Mesenchymal stem cell (in vitro differentiated cells and primary cell): ENCODE measurements around the gene GRM5.

ENCODE experiments used
- DNase-seq: peaks from one replicate; pipeline ENCODE4 v3.0.0-alpha.2; 2013
- H2AFZ ChIP-seq: one replicate; pipeline ENCODE4 v1.6.1; 2013; ENCODE audit warnings: low read depth, mild to moderate bottlenecking, control low read depth, inconsistent platforms, low read length, moderate library complexity
- H2AK5ac ChIP-seq: 2 replicates; pipeline ENCODE4 v1.6.1; 2013; ENCODE audit warnings: low read length, moderate library complexity, mild to moderate bottlenecking, inconsistent platforms; ENCODE audit not compliant: severe bottlenecking
- H2BK120ac ChIP-seq: one replicate; pipeline ENCODE4 v1.6.1; 2013; ENCODE audit warnings: low read depth, mild to moderate bottlenecking, inconsistent platforms, low read length, moderate library complexity
- H2BK12ac ChIP-seq, 2 experiments: one replicate each; pipeline ENCODE4 v1.6.1; 2013; ENCODE audit warnings: inconsistent platforms in 2 of 2, low read length in 2 of 2, mild to moderate bottlenecking in 2 of 2, moderate library complexity in 2 of 2, control low read depth in 1 of 2
- H2BK15ac ChIP-seq: one replicate; pipeline ENCODE4 v1.6.1; 2013; ENCODE audit warnings: mild to moderate bottlenecking, low read depth, inconsistent platforms; ENCODE audit not compliant: poor library complexity, severe bottlenecking
- H2BK5ac ChIP-seq: 2 replicates; pipeline ENCODE4 v1.6.1; 2013; ENCODE audit warnings: low read depth, mild to moderate bottlenecking, low read length, control low read depth, inconsistent platforms; ENCODE audit not compliant: poor library complexity, severe bottlenecking
- H3K14ac ChIP-seq, 2 experiments: one replicate each; pipeline ENCODE4 v1.6.1; 2013; ENCODE audit warnings: inconsistent platforms in 2 of 2, low read length in 2 of 2, control low read depth in 1 of 2, mild to moderate bottlenecking in 1 of 2, moderate library complexity in 1 of 2
- H3K18ac ChIP-seq, 2 experiments: one replicate each; pipeline ENCODE4 v1.6.1; 2013; ENCODE audit warnings: inconsistent platforms in 2 of 2, low read length in 2 of 2, control low read depth in 1 of 2, low read depth in 1 of 2, mild to moderate bottlenecking in 1 of 2
- H3K23ac ChIP-seq, 2 experiments: one replicate each; pipeline ENCODE4 v1.6.1; 2013; ENCODE audit warnings: inconsistent platforms in 2 of 2, low read length in 2 of 2, mild to moderate bottlenecking in 2 of 2, moderate library complexity in 2 of 2, control low read depth in 1 of 2
- H3K27ac ChIP-seq: 2 replicates; pipeline ENCODE4 v1.5.1; 2013; ENCODE audit warnings: mild to moderate bottlenecking, moderate library complexity, low read length, control low read depth, inconsistent platforms; ENCODE audit not compliant: poor library complexity, severe bottlenecking
- H3K27me3 ChIP-seq, 2 experiments: 2 replicates each; pipeline versions ENCODE4 v1.6.1 to v1.7.0; 2013; ENCODE audit warnings: low read length in 2 of 2, mild to moderate bottlenecking in 2 of 2, moderate library complexity in 2 of 2, control low read depth in 1 of 2, inconsistent platforms in 1 of 2; ENCODE audit not compliant: control insufficient read depth in 1 of 2, insufficient read depth in 1 of 2
- H3K36me3 ChIP-seq, 2 experiments: 2 replicates each; pipeline versions ENCODE4 v1.6.1 to v1.7.0; 2013; ENCODE audit warnings: low read length in 2 of 2, control low read depth in 1 of 2, inconsistent platforms in 1 of 2, low read depth in 1 of 2, mild to moderate bottlenecking in 1 of 2; ENCODE audit not compliant: insufficient read depth in 2 of 2, control insufficient read depth in 1 of 2
- H3K4ac ChIP-seq, 2 experiments: one replicate each; pipeline ENCODE4 v1.6.1; 2013; ENCODE audit warnings: inconsistent platforms in 2 of 2, low read length in 2 of 2, mild to moderate bottlenecking in 2 of 2, moderate library complexity in 2 of 2, control low read depth in 1 of 2, low read depth in 1 of 2
- H3K4me1 ChIP-seq: 2 replicates; pipeline ENCODE4 v1.6.1; 2013; ENCODE audit warnings: low read depth, low read length, control low read depth; ENCODE audit not compliant: control insufficient read depth, insufficient read depth
- H3K4me2 ChIP-seq: 2 replicates; pipeline ENCODE4 v1.6.1; 2013; ENCODE audit warnings: low read length, mild to moderate bottlenecking, inconsistent platforms; ENCODE audit not compliant: poor library complexity, severe bottlenecking
- H3K4me3 ChIP-seq, 2 experiments: 2 replicates each; pipeline versions ENCODE4 v1.5.1 to v1.7.0; 2013; ENCODE audit warnings: low read length in 2 of 2, mild to moderate bottlenecking in 2 of 2, control low read depth in 1 of 2, low read depth in 1 of 2; ENCODE audit not compliant: insufficient read depth in 1 of 2
- H3K79me1 ChIP-seq: replicated peaks from 2 replicates; pipeline ENCODE4 v1.6.1; 2013; ENCODE audit warnings: mild to moderate bottlenecking, control low read depth, low read length, inconsistent platforms; ENCODE audit not compliant: poor library complexity, severe bottlenecking
- H3K9ac ChIP-seq: 2 replicates; pipeline ENCODE4 v1.7.0; 2013; ENCODE audit warnings: mild to moderate bottlenecking, low read length, moderate library complexity
- H3K9me3 ChIP-seq: 2 replicates; pipeline ENCODE4 v1.7.0; 2013; ENCODE audit warnings: mild to moderate bottlenecking, low read length; ENCODE audit not compliant: control insufficient read depth
- H4K8ac ChIP-seq: one replicate; pipeline ENCODE4 v1.6.1; 2013; ENCODE audit warnings: inconsistent platforms, mild to moderate bottlenecking, low read length, moderate library complexity
- H4K91ac ChIP-seq: one replicate; pipeline ENCODE4 v1.6.1; 2013; ENCODE audit warnings: mild to moderate bottlenecking, low read length, inconsistent platforms
- WGBS: methylation state at CpG from one replicate; pipeline ENCODE4 v1.1.7; 2013; ENCODE audit warnings: mixed read lengths; 5-methylcytosine and 5-hydroxymethylcytosine counted together

Gene GRM5

GRCh38 chr11:88590361-88590760 is 475.4 kb downstream of the GRM5 start:
- H4K91ac ChIP-seq, result no peak overlapping the region
- DNase-seq, result no peak
- H3K36me3 ChIP-seq, result no peaks in the 10 kb centered on the region
- H3K23ac ChIP-seq, result no peak overlapping the region
- H2BK15ac ChIP-seq, result no peak overlapping the region
- no peak overlapping the region for H3K4me2 ChIP-seq
- no peak overlapping the region for H2BK12ac ChIP-seq
- no peak overlapping the region for H3K4ac ChIP-seq
- H2AK5ac ChIP-seq, result no peak overlapping the region
- no peak overlapping the region for H3K4me3 ChIP-seq
- H3K79me1 ChIP-seq, result no peaks in the 10 kb centered on the region
- H3K4me1 ChIP-seq, result no peaks in the 10 kb centered on the region
- H2BK120ac ChIP-seq, result no peak overlapping the region
- no peak overlapping the region for H3K27ac ChIP-seq
- no peak overlapping the region for H2BK5ac ChIP-seq
- no peak overlapping the region for H3K9ac ChIP-seq
- H3K9me3 ChIP-seq, result no peaks in the 10 kb centered on the region
- H3K27me3 ChIP-seq, result no peaks in the 10 kb centered on the region
- H2AFZ ChIP-seq, result no peak overlapping the region
- H4K8ac ChIP-seq, result no peak overlapping the region
- H3K18ac ChIP-seq, result no peak overlapping the region
- no peak overlapping the region for H3K14ac ChIP-seq
- WGBS, result no CpG with 5 or more reads among the region's 3 CpGs

- Histone ChIP-seq H2AFZ (no peak overlapping the region), H3K4me3 (no peak overlapping the region), H3K23ac (no peak overlapping the region), H2BK15ac (no peak overlapping the region), H3K18ac (no peak overlapping the region), H2AK5ac (no peak overlapping the region), H3K9me3 (no peaks in the 10 kb centered on the region), H3K4ac (no peak overlapping the region), H3K4me1 (no peaks in the 10 kb centered on the region), H3K14ac (no peak overlapping the region), H2BK12ac (no peak overlapping the region), H3K4me2 (no peak overlapping the region), H3K79me1 (no peaks in the 10 kb centered on the region), H2BK5ac (no peak overlapping the region), H3K27me3 (no peaks in the 10 kb centered on the region), H3K36me3 (no peaks in the 10 kb centered on the region), H4K91ac (no peak overlapping the region), H4K8ac (no peak overlapping the region), H2BK120ac (no peak overlapping the region), H3K27ac (no peak overlapping the region), H3K9ac (no peak overlapping the region)
- 87% methylated on average over 4 of the region's 4 CpGs for WGBS
- DNase-seq, result no peak
These were observed 482.5 kb downstream of the GRM5 start for GRCh38 chr11:88583251-88583650.

- H3K18ac ChIP-seq, result no peak overlapping the region
- no peak overlapping the region for H3K9ac ChIP-seq
- no peak overlapping the region for H3K23ac ChIP-seq
- H2BK15ac ChIP-seq, result no peak overlapping the region
- no peaks in the 10 kb centered on the region for H3K27me3 ChIP-seq
- no peak overlapping the region for H2BK120ac ChIP-seq
- H3K9me3 ChIP-seq, result no peaks in the 10 kb centered on the region
- no peak overlapping the region for H3K4me3 ChIP-seq
- no peak overlapping the region for H2BK12ac ChIP-seq
- no peak overlapping the region for H2AK5ac ChIP-seq
- no peak overlapping the region for H3K27ac ChIP-seq
- DNase-seq, result no peak
- no peak overlapping the region for H2BK5ac ChIP-seq
- no peak overlapping the region for H3K14ac ChIP-seq
- H4K8ac ChIP-seq, result no peak overlapping the region
- no peak overlapping the region for H3K4ac ChIP-seq
- no peaks in the 10 kb centered on the region for H3K4me1 ChIP-seq
- H2AFZ ChIP-seq, result no peak overlapping the region
- H3K4me2 ChIP-seq, result no peak overlapping the region
- no peaks in the 10 kb centered on the region for H3K79me1 ChIP-seq
- no peaks in the 10 kb centered on the region for H3K36me3 ChIP-seq
- WGBS, result 52% methylated on average over 1 of the region's 1 CpG
- no peak overlapping the region for H4K91ac ChIP-seq
These were observed 486.3 kb downstream of the GRM5 start for GRCh38 chr11:88579466-88579865.

- no peak overlapping the region for H4K8ac ChIP-seq
- 96% methylated on average over 2 of the region's 2 CpGs for WGBS
- no peak overlapping the region for H3K4ac ChIP-seq
These were observed 489.0 kb downstream of the GRM5 start for GRCh38 chr11:88576741-88577140.

More at GRCh38 chr11:88576741-88577140, 489.0 kb downstream of the GRM5 start:
- H3K4me3 ChIP-seq, result no peak overlapping the region
- no peak overlapping the region for H2AK5ac ChIP-seq
- H3K27ac ChIP-seq, result no peak overlapping the region
- H3K14ac ChIP-seq, result no peak overlapping the region
- no peak overlapping the region for H3K4me2 ChIP-seq
- no peak overlapping the region for H3K18ac ChIP-seq
- H4K91ac ChIP-seq, result no peak overlapping the region
- H2BK120ac ChIP-seq, result no peak overlapping the region
- no peak overlapping the region for H2BK15ac ChIP-seq
- no peak overlapping the region for H2BK12ac ChIP-seq
- no peaks in the 10 kb centered on the region for H3K4me1 ChIP-seq
- H3K9ac ChIP-seq, result no peak overlapping the region
- H3K36me3 ChIP-seq, result no peaks in the 10 kb centered on the region
- H3K27me3 ChIP-seq, result no peaks in the 10 kb centered on the region
- no peaks in the 10 kb centered on the region for H3K9me3 ChIP-seq
- no peak overlapping the region for H2AFZ ChIP-seq
- no peak overlapping the region for H2BK5ac ChIP-seq
- H3K23ac ChIP-seq, result no peak overlapping the region
- no peak for DNase-seq
- H3K79me1 ChIP-seq, result no peaks in the 10 kb centered on the region
